ENCODE data around the gene SVEP1. TPM values are rescaled to one million over a fixed set of nuclear protein-coding genes. Genes with fewer than 3 reads are reported as not detected.

Gene SVEP1
- total RNA-seq, 1 experiment from 2014 or later: 0.04 TPM

DNA sequence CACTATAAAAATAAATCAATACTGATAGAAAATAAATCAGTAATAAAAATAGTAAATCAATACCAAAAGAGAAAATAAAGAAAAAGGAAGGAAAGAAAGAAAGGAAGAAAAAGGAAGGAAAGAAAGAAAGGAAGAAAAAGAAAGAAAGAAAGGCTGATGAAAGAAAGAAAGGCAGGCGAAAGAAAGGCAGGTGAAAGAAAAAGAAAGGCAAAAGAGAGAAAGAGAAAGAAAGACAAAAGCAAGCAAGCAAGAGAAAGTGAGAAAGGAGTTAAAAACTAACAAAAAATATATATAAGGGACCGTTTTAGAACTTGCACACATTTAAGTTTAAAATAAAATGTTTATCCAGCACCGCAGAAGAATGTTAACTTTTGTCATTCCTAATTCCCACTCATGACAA, 116.0 kb downstream of the SVEP1 start:
- H3K27me3 ChIP-seq (ENCODE audit: low read length): no peaks in the 10 kb centered on the region
- H3K9ac ChIP-seq (ENCODE audit: low read length): no peak overlapping the region
- no peaks in the 10 kb centered on the region for H3K9me3 ChIP-seq (ENCODE audit: low read length)
- H2AFZ ChIP-seq (ENCODE audit: low read length): no peak overlapping the region
- no peaks in the 10 kb centered on the region for H3K79me2 ChIP-seq (ENCODE audit: low read length)
- POLR2A ChIA-PET (ENCODE audit: unreplicated experiment): no interaction called here
- TF ChIP-seq EZH2phosphoT487 (IDR thresholded peaks at IDR 0.05; ENCODE audit: borderline replicate concordance, low read length) (no peak), EZH2 (IDR thresholded peaks at IDR 0.05; ENCODE audit: low read length, unreplicated experiment) (no peak)
- TF ChIP-seq, protein P1, sequence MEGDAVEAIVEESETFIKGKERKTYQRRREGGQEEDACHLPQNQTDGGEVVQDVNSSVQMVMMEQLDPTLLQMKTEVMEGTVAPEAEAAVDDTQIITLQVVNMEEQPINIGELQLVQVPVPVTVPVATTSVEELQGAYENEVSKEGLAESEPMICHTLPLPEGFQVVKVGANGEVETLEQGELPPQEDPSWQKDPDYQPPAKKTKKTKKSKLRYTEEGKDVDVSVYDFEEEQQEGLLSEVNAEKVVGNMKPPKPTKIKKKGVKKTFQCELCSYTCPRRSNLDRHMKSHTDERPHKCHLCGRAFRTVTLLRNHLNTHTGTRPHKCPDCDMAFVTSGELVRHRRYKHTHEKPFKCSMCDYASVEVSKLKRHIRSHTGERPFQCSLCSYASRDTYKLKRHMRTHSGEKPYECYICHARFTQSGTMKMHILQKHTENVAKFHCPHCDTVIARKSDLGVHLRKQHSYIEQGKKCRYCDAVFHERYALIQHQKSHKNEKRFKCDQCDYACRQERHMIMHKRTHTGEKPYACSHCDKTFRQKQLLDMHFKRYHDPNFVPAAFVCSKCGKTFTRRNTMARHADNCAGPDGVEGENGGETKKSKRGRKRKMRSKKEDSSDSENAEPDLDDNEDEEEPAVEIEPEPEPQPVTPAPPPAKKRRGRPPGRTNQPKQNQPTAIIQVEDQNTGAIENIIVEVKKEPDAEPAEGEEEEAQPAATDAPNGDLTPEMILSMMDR (conservative IDR thresholded peaks at IDR 0.05; ENCODE audit: low read depth, low read length): no peak
- H3K4me1 ChIP-seq (ENCODE audit: insufficient read depth, low read length): no peaks in the 10 kb centered on the region
- H3K4me2 ChIP-seq (ENCODE audit: low read length): no peak overlapping the region
- DNase-seq (no peak), ATAC-seq (no peak)
- intact Hi-C loops (cut with micrococcal nuclease): no loop called here
- no peaks in the 10 kb centered on the region for H3F3A ChIP-seq (ENCODE audit: low read length, unreplicated experiment)
- CTCF ChIA-PET: no interaction called here
- no TSS peak for BruUV-seq (replicated peaks)
- H3K9me2 ChIP-seq (replicated peaks; ENCODE audit: low read length): no peaks in the 10 kb centered on the region
- H3K36me3 ChIP-seq (ENCODE audit: low read depth, low read length): no peaks in the 10 kb centered on the region
- no peak overlapping the region for H3K27ac ChIP-seq (ENCODE audit: low read length)
- no peak overlapping the region for H3K4me3 ChIP-seq (ENCODE audit: low read length)
- no peaks in the 10 kb centered on the region for H4K20me1 ChIP-seq (ENCODE audit: low read length)

DNA sequence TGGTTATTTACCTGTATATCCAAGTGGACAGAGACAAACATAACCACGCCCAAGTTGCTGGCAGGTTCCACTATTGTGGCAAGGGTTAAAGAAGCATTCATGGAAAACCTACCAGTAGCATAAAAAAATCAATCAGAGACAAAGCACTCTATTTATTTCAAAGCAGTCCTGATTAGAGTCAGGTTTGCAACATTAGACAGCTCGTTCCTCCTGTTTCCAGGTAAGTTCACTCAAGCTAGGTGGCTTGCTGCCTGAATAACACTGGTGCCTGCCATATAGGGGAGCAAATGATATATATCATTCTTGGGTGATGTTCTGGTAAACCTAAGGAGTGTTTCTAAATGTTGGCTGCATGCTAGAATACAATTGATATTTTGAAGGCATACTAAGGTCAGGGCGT, 122.3 kb downstream of the SVEP1 start:
- Histone ChIP-seq H3F3A (ENCODE audit: low read length, unreplicated experiment) (no peaks in the 10 kb centered on the region), H3K9ac (ENCODE audit: low read length) (no peak overlapping the region), H2AFZ (ENCODE audit: low read length) (no peak overlapping the region), H3K27me3 (ENCODE audit: low read length) (no peaks in the 10 kb centered on the region), H3K4me1 (ENCODE audit: insufficient read depth, low read length) (no peaks in the 10 kb centered on the region), H3K4me3 (ENCODE audit: low read length) (no peak overlapping the region), H4K20me1 (ENCODE audit: low read length) (no peaks in the 10 kb centered on the region), H3K9me2 (replicated peaks; ENCODE audit: low read length) (no peaks in the 10 kb centered on the region), H3K79me2 (ENCODE audit: low read length) (no peaks in the 10 kb centered on the region), H3K36me3 (ENCODE audit: low read depth, low read length) (no peaks in the 10 kb centered on the region), H3K27ac (ENCODE audit: low read length) (no peak overlapping the region), H3K4me2 (ENCODE audit: low read length) (no peak overlapping the region), H3K9me3 (ENCODE audit: low read length) (no peaks in the 10 kb centered on the region)
- CTCF ChIA-PET: no interaction called here
- no peak for DNase-seq
- intact Hi-C loops (cut with micrococcal nuclease): no loop called here
- TF ChIP-seq EZH2 (IDR thresholded peaks at IDR 0.05; ENCODE audit: low read length, unreplicated experiment) (no peak), EZH2phosphoT487 (IDR thresholded peaks at IDR 0.05; ENCODE audit: borderline replicate concordance, low read length) (no peak)
- TF ChIP-seq, protein P1 (conservative IDR thresholded peaks at IDR 0.05; ENCODE audit: low read depth, low read length): no peak
- POLR2A ChIA-PET (ENCODE audit: unreplicated experiment): no interaction called here
- no TSS peak for BruUV-seq (replicated peaks)
- no peak for ATAC-seq

DNA sequence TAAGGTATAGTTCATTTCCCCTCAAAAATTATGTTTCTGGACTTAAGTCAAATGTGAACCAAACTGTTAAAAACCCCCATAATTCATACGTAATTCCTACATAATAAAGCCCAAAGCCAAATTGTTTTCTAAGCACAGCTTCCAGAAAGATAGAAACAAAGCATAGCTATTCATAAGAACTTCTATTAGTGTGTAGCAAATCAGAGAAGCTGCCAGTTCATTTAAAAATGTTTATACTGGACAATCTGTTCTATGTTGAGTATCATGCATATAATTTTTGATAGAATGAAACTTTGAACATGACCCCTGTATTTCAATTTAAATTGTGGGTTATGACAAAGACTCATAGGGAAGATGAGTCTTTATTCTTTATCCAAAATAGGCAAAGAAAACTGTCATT, 122.9 kb downstream of the SVEP1 start:
- Histone ChIP-seq H2AFZ (ENCODE audit: low read length) (no peak overlapping the region), H3K36me3 (ENCODE audit: low read depth, low read length) (no peaks in the 10 kb centered on the region), H3K9ac (ENCODE audit: low read length) (no peak overlapping the region), H3K27ac (ENCODE audit: low read length) (no peak overlapping the region), H3K4me2 (ENCODE audit: low read length) (no peak overlapping the region), H3K4me3 (ENCODE audit: low read length) (no peak overlapping the region), H4K20me1 (ENCODE audit: low read length) (no peaks in the 10 kb centered on the region), H3K9me2 (replicated peaks; ENCODE audit: low read length) (no peaks in the 10 kb centered on the region), H3K27me3 (ENCODE audit: low read length) (no peaks in the 10 kb centered on the region), H3K79me2 (ENCODE audit: low read length) (no peaks in the 10 kb centered on the region), H3K9me3 (ENCODE audit: low read length) (no peaks in the 10 kb centered on the region), H3F3A (ENCODE audit: low read length, unreplicated experiment) (no peaks in the 10 kb centered on the region), H3K4me1 (ENCODE audit: insufficient read depth, low read length) (no peaks in the 10 kb centered on the region)
- ChIA-PET POLR2A (ENCODE audit: unreplicated experiment) (no interaction called here), CTCF (no interaction called here)
- BruUV-seq (replicated peaks): no TSS peak
- DNase-seq: no peak
- ATAC-seq: no peak
- intact Hi-C loops (cut with micrococcal nuclease): no loop called here
- TF ChIP-seq EZH2 (IDR thresholded peaks at IDR 0.05; ENCODE audit: low read length, unreplicated experiment) (no peak), EZH2phosphoT487 (IDR thresholded peaks at IDR 0.05; ENCODE audit: borderline replicate concordance, low read length) (no peak)
